ENCODE measurements around the gene NEU2.
A peak's percentile ranks its signal among the peaks of the same experiment; 100 is the strongest.

DNA sequence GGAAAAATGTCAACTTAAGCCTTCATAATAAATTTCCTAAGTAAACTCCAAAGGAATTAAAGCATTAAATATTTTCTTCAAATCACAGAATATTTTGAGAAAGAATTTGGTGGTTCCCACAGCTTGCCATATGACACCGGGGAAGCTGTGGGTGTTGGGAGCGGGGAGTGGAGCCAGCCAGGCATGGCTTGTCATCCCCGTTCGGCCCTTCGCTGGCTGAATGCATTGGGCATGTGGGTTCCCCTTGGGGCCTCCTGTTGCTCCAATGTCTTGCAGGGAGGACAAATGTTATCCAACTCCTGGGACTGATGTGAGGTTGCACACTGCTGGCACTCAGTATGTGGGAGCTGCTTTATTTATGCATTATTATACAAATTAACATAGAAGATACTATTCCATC lies 38.0 kb upstream of the NEU2 start:
- TF ChIP-seq EP300 (IDR thresholded peaks at IDR 0.05; ENCODE audit: borderline replicate concordance) (peak; percentile 49), ZBTB7A (IDR thresholded peaks at IDR 0.05; ENCODE audit: low read depth) (no peak), YY1 (IDR thresholded peaks at IDR 0.05; ENCODE audit: low read depth) (no peak), NFIC (IDR thresholded peaks at IDR 0.05) (peak; percentile 25; the same call in 1 of the 2 replicates), REST (IDR thresholded peaks at IDR 0.05; ENCODE audit: low read depth) (no peak)
- TF ChIP-seq, protein P1, sequence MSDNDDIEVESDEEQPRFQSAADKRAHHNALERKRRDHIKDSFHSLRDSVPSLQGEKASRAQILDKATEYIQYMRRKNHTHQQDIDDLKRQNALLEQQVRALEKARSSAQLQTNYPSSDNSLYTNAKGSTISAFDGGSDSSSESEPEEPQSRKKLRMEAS (IDR thresholded peaks at IDR 0.05) = no peak; the same call in 1 of the 2 replicates
